ENCODE data around the gene SEC23B. TPM values are rescaled to one million over a fixed set of nuclear protein-coding genes. Genes with fewer than 3 reads are reported as not detected.

The SEC23B gene
- polyA plus RNA-seq, 1 donor (not counting 4 experiments of a cell fraction or from before 2014, with no cell fraction given): 102 TPM

GRCh38 chr20:18571009-18571408 lies 63.3 kb downstream of the SEC23B start:
- no peak for TF ChIP-seq EZH2 (IDR thresholded peaks at IDR 0.05; ENCODE audit: low read length)
- TF ChIP-seq CTCF (optimal IDR thresholded peaks at IDR 0.05 in 1 of 3, IDR thresholded peaks at IDR 0.05 in 1 of 3, conservative IDR thresholded peaks at IDR 0.05 in 1 of 3; ENCODE audit: extremely low read depth in 1 of 3, insufficient read depth in 2 of 3, low read length in 3 of 3): no peak
- H2AFZ ChIP-seq (ENCODE audit: control insufficient read depth, low read length): no peak overlapping the region
- dilution Hi-C loops (cut with MboI; ENCODE audit: extremely low pct_ligation_motif_present, low sequenced_read_pairs): no loop called here
- no peak overlapping the region for H3K27ac ChIP-seq (ENCODE audit: control insufficient read depth, insufficient read depth, low read length)
- no peaks in the 10 kb centered on the region for H4K20me1 ChIP-seq (ENCODE audit: control insufficient read depth, extremely low read depth, insufficient read depth, low read length)
- H3K27me3 ChIP-seq (ENCODE audit: control insufficient read depth, extremely low read depth, insufficient read depth, low read length): no peaks in the 10 kb centered on the region
- no peaks in the 10 kb centered on the region for H3K9me1 ChIP-seq (ENCODE audit: control insufficient read depth, extremely low read depth, insufficient read depth, low read length)
- no peak for DNase-seq (ENCODE audit: low read depth, low spot score)
- H3K79me2 ChIP-seq (ENCODE audit: control insufficient read depth, insufficient read depth, low read length): peaks cover 16% of the 10 kb centered on the region
- H3K36me3 ChIP-seq (ENCODE audit: control insufficient read depth in 2 of 2, extremely low read depth in 1 of 2, insufficient read depth in 2 of 2, low read length in 2 of 2): peaks cover 3 to 4% of the 10 kb centered on the region in 2 experiments
- no peaks in the 10 kb centered on the region for H3K9me3 ChIP-seq (ENCODE audit: control insufficient read depth, low read depth, low read length)
- no peak overlapping the region for H3K4me2 ChIP-seq (ENCODE audit: control insufficient read depth, extremely low read depth, insufficient read depth, low read depth, low read length)
- no peak overlapping the region for H3K4me3 ChIP-seq (ENCODE audit: control insufficient read depth in 2 of 3, extremely low read depth in 1 of 3, insufficient read depth in 2 of 3, low read depth in 1 of 3, low read length in 3 of 3)
- no peak overlapping the region for H3K9ac ChIP-seq (ENCODE audit: control insufficient read depth, extremely low read depth, insufficient read depth, low read length)
- peaks cover 3% of the 10 kb centered on the region for H3K4me1 ChIP-seq (ENCODE audit: control insufficient read depth, extremely low read depth, insufficient read depth, low read length)
- no peak for FAIRE-seq

DNA sequence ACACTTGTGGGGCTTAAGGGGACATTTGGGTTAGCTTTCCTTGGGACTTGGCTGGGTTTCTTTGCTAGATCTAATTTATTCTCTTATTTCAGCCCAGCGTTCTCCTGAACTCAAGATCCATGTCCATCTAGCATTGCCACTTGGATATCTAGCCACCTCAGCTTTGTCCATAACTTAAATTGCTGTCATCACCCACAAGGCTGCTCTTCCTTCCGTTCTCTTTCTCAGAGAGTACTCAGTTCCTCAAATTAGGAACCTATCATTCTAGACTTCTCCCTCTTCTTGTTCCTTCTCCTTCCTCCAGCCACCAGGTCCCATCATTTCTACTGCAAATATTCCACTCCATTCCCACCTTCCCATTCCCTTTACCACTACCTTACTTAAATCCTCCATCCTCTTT lies 63.8 kb downstream of the SEC23B start:
- Histone ChIP-seq H3K27me3 (ENCODE audit: control insufficient read depth, extremely low read depth, insufficient read depth, low read length) (no peaks in the 10 kb centered on the region), H3K36me3 (ENCODE audit: control insufficient read depth in 2 of 2, extremely low read depth in 1 of 2, insufficient read depth in 2 of 2, low read length in 2 of 2) (peaks cover 3 to 4% of the 10 kb centered on the region in 2 experiments), H3K4me1 (ENCODE audit: control insufficient read depth, extremely low read depth, insufficient read depth, low read length) (peaks cover 2% of the 10 kb centered on the region), H3K27ac (ENCODE audit: control insufficient read depth, insufficient read depth, low read length) (no peak overlapping the region), H3K9me3 (ENCODE audit: control insufficient read depth, low read depth, low read length) (no peaks in the 10 kb centered on the region), H4K20me1 (ENCODE audit: control insufficient read depth, extremely low read depth, insufficient read depth, low read length) (no peaks in the 10 kb centered on the region), H3K79me2 (ENCODE audit: control insufficient read depth, insufficient read depth, low read length) (peaks cover 16% of the 10 kb centered on the region), H3K4me2 (ENCODE audit: control insufficient read depth, extremely low read depth, insufficient read depth, low read depth, low read length) (no peak overlapping the region), H3K9me1 (ENCODE audit: control insufficient read depth, extremely low read depth, insufficient read depth, low read length) (no peaks in the 10 kb centered on the region), H3K4me3 (ENCODE audit: control insufficient read depth in 2 of 3, extremely low read depth in 1 of 3, insufficient read depth in 2 of 3, low read depth in 1 of 3, low read length in 3 of 3) (no peak overlapping the region), H2AFZ (ENCODE audit: control insufficient read depth, low read length) (no peak overlapping the region), H3K9ac (ENCODE audit: control insufficient read depth, extremely low read depth, insufficient read depth, low read length) (no peak overlapping the region)
- DNase-seq (ENCODE audit: low read depth, low spot score): no peak
- no peak for TF ChIP-seq CTCF (optimal IDR thresholded peaks at IDR 0.05 in 1 of 3, IDR thresholded peaks at IDR 0.05 in 1 of 3, conservative IDR thresholded peaks at IDR 0.05 in 1 of 3; ENCODE audit: extremely low read depth in 1 of 3, insufficient read depth in 2 of 3, low read length in 3 of 3)
- FAIRE-seq: no peak
- dilution Hi-C loops (cut with MboI; ENCODE audit: extremely low pct_ligation_motif_present, low sequenced_read_pairs): no loop called here

All from keratinocyte (primary cell).